ENCODE results near the gene IL13RA1. TPM values are rescaled to one million over a fixed set of nuclear protein-coding genes. Genes with fewer than 3 reads are reported as not detected.

The IL13RA1 gene
- total RNA-seq, 1 experiment from 2014 or later: 7.2 TPM

- ChIA-PET CTCF (no interaction called here), POLR2A (ENCODE audit: low non-redundant PET) (no interaction called here)
- no peak for DNase-seq (ENCODE audit: low spot score)
- intact Hi-C loops (cut with micrococcal nuclease; ENCODE audit: unreplicated experiment): loop anchor here (5.0 kb wide), 1 partner anchor 47 kb away; no protein-coding TSS in a partner anchor
- H3K9me3 ChIP-seq (ENCODE audit: low read depth, low read length, poor library complexity, severe bottlenecking): no peaks in the 10 kb centered on the region
- H3K36me3 ChIP-seq (ENCODE audit: insufficient read depth, low read length, poor library complexity, severe bottlenecking): no peaks in the 10 kb centered on the region
- no peaks in the 10 kb centered on the region for H3K27me3 ChIP-seq (replicated peaks; ENCODE audit: insufficient read depth, low read depth, low read length, poor library complexity)
- no peak overlapping the region for H3K27ac ChIP-seq (ENCODE audit: low read depth, low read length, poor library complexity, severe bottlenecking)
- H3K4me1 ChIP-seq (ENCODE audit: insufficient read depth, low read length, poor library complexity, severe bottlenecking): no peaks in the 10 kb centered on the region
- BruUV-seq (replicated peaks): no TSS peak
- TF ChIP-seq, protein P1, sequence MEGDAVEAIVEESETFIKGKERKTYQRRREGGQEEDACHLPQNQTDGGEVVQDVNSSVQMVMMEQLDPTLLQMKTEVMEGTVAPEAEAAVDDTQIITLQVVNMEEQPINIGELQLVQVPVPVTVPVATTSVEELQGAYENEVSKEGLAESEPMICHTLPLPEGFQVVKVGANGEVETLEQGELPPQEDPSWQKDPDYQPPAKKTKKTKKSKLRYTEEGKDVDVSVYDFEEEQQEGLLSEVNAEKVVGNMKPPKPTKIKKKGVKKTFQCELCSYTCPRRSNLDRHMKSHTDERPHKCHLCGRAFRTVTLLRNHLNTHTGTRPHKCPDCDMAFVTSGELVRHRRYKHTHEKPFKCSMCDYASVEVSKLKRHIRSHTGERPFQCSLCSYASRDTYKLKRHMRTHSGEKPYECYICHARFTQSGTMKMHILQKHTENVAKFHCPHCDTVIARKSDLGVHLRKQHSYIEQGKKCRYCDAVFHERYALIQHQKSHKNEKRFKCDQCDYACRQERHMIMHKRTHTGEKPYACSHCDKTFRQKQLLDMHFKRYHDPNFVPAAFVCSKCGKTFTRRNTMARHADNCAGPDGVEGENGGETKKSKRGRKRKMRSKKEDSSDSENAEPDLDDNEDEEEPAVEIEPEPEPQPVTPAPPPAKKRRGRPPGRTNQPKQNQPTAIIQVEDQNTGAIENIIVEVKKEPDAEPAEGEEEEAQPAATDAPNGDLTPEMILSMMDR (conservative IDR thresholded peaks at IDR 0.05; ENCODE audit: low read depth, low read length): no peak
- TF ChIP-seq EZH2 (IDR thresholded peaks at IDR 0.05; ENCODE audit: borderline replicate concordance, low read depth, low read length, poor library complexity, severe bottlenecking): no peak
- no peak overlapping the region for H3K4me3 ChIP-seq (ENCODE audit: low read depth, low read length, poor library complexity, severe bottlenecking)
Measured at GRCh38 chrX:118760025-118760424, 32.6 kb downstream of the IL13RA1 start.

DNA sequence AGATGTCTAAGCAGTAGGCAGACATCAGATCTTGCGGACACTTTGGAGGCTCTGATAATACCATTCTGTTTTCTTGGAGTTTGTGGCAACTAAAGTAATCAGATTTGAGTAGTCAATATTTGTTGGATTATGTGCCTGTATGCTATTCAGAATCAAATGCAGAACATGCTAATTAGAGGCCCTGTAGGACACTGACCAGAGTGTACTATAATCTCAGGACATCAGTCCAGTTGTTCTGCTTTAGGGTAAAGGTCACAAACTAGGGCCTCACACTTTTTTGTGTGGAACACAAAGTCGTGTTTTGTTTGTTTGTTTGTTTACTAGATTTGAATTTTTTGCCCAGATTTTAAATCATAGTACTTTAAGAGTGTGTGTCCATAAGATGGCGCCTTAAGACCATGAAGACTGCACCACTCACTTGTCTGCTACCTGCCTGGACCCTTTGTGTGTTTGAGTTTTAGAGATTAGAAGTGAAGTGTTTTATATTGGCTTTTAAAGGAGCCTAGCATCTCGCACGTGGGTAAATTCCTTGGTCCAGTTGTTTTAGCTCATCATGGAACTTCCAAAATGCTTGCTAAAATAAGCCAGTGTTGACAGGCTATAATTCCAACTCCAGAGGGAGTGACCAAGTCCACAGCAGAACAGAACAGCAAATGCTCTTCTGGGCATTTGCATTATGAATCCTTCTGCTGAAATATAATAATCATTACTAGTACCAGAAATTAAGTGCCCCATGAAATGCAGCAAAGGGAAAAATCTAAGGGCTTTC, 34.7 kb downstream of the IL13RA1 start:
- intact Hi-C loops (cut with micrococcal nuclease; ENCODE audit: unreplicated experiment): loop anchor here (5.0 kb wide), 1 partner anchor 45 kb away; no protein-coding TSS in a partner anchor
- H3K27me3 ChIP-seq (replicated peaks; ENCODE audit: insufficient read depth, low read depth, low read length, poor library complexity): no peaks in the 10 kb centered on the region
- peak; percentile 7 for DNase-seq (ENCODE audit: low spot score)
- no peaks in the 10 kb centered on the region for H3K36me3 ChIP-seq (ENCODE audit: insufficient read depth, low read length, poor library complexity, severe bottlenecking)
- no peak for TF ChIP-seq EZH2 (IDR thresholded peaks at IDR 0.05; ENCODE audit: borderline replicate concordance, low read depth, low read length, poor library complexity, severe bottlenecking)
- TF ChIP-seq, protein P1 (conservative IDR thresholded peaks at IDR 0.05; ENCODE audit: low read depth, low read length): peak; percentile 42; the same call in 1 of the 2 replicates
- no peaks in the 10 kb centered on the region for H3K9me3 ChIP-seq (ENCODE audit: low read depth, low read length, poor library complexity, severe bottlenecking)
- BruUV-seq (replicated peaks): no TSS peak
- ChIA-PET POLR2A (ENCODE audit: low non-redundant PET) (no interaction called here), CTCF (interaction anchor here (0.6 kb wide), 1 partner anchor 16 kb away, joined by 3 read pairs; no protein-coding TSS in a partner anchor)
- no peak overlapping the region for H3K27ac ChIP-seq (ENCODE audit: low read depth, low read length, poor library complexity, severe bottlenecking)
- H3K4me3 ChIP-seq (ENCODE audit: low read depth, low read length, poor library complexity, severe bottlenecking): no peak overlapping the region
- H3K4me1 ChIP-seq (ENCODE audit: insufficient read depth, low read length, poor library complexity, severe bottlenecking): no peaks in the 10 kb centered on the region

GRCh38 chrX:118763489-118763888, 36.1 kb downstream of the IL13RA1 start:
- CTCF ChIA-PET: no interaction called here
- intact Hi-C loops (cut with micrococcal nuclease; ENCODE audit: unreplicated experiment): loop anchor here (5.0 kb wide), 1 partner anchor 44 kb away; no protein-coding TSS in a partner anchor
- no peaks in the 10 kb centered on the region for H3K4me1 ChIP-seq (ENCODE audit: insufficient read depth, low read length, poor library complexity, severe bottlenecking)
- no peak for DNase-seq (ENCODE audit: low spot score)
- H3K9me3 ChIP-seq (ENCODE audit: low read depth, low read length, poor library complexity, severe bottlenecking): no peaks in the 10 kb centered on the region
- H3K27ac ChIP-seq (ENCODE audit: low read depth, low read length, poor library complexity, severe bottlenecking): no peak overlapping the region
- no peaks in the 10 kb centered on the region for H3K27me3 ChIP-seq (replicated peaks; ENCODE audit: insufficient read depth, low read depth, low read length, poor library complexity)
- H3K4me3 ChIP-seq (ENCODE audit: low read depth, low read length, poor library complexity, severe bottlenecking): no peak overlapping the region
- TF ChIP-seq, protein P1 (conservative IDR thresholded peaks at IDR 0.05; ENCODE audit: low read depth, low read length): no peak
- no peak for TF ChIP-seq EZH2 (IDR thresholded peaks at IDR 0.05; ENCODE audit: borderline replicate concordance, low read depth, low read length, poor library complexity, severe bottlenecking)
- no peaks in the 10 kb centered on the region for H3K36me3 ChIP-seq (ENCODE audit: insufficient read depth, low read length, poor library complexity, severe bottlenecking)
- BruUV-seq (replicated peaks): no TSS peak
- POLR2A ChIA-PET (ENCODE audit: low non-redundant PET): no interaction called here
